H1 (cell line): ENCODE results near the gene NR2C2. TPM values are rescaled to one million over a fixed set of nuclear protein-coding genes. Genes with fewer than 3 reads are reported as not detected.

Experiments
- CHD7 ChIP-seq: fragments of 300-600 bp; sonication (generic); IDR thresholded peaks from 2 replicates; pipeline ENCODE4 v1.7.1; 2012; ENCODE audit warnings: low read length, moderate library complexity, mild to moderate bottlenecking, inconsistent platforms; ENCODE audit not compliant: insufficient replicate concordance
- HDAC2 ChIP-seq, 2 experiments: fragments of 300-600 bp in 1 of 2; sonication (generic) in 1 of 2; IDR thresholded peaks; 2 replicates each; pipeline ENCODE4 v1.6.1; 2011 to 2012; ENCODE audit warnings: low read depth in 2 of 2, low read length in 2 of 2, mild to moderate bottlenecking in 2 of 2, moderate library complexity in 2 of 2, borderline replicate concordance in 1 of 2, inconsistent platforms in 1 of 2
- NANOG ChIP-seq: IDR thresholded peaks from 2 replicates; pipeline ENCODE4 v1.6.1; 2011; ENCODE audit warnings: low read length, low read depth, mild to moderate bottlenecking, inconsistent platforms; ENCODE audit not compliant: insufficient read depth, poor library complexity, severe bottlenecking
- RBBP5 ChIP-seq: IDR thresholded peaks from 2 replicates; pipeline ENCODE4 v1.7.1; 2012; ENCODE audit warnings: low read depth, mild to moderate bottlenecking, inconsistent platforms, low read length, moderate library complexity, borderline replicate concordance
- SP4 ChIP-seq: IDR thresholded peaks from 2 replicates; pipeline ENCODE4 v1.6.1; 2012; ENCODE audit warnings: low read length, inconsistent platforms
- polyA plus RNA-seq, 7 experiments: library from polyadenylated mRNA; depleted of rRNA in 3 of 7; stranded (reverse) in 5 of 7; unstranded in 2 of 7; fragments of >200 nt in 5 of 7; fragments of 200-250 nt in 2 of 7; gene quantifications; 1 replicate in 5 of 7; 2 replicates in 1 of 7; 4 replicates in 1 of 7; pipeline versions ENCODE4 v1.2.1 to v1.2.3, GENCODE V29; 2011 to 2013; ENCODE audit warnings: missing spikeins in 2 of 7, mixed read lengths in 2 of 7
- total RNA-seq: library from RNA; stranded (reverse); fragmentation: NEBNext Ultra II Directional; extraction: Animal tissue kit (Norgen Biotek cat#: 25700); gene quantifications from 2 replicates; pipeline ENCODE4 v1.2.1, GENCODE V29; 2021

NR2C2 gene
- total and polyA plus RNA-seq, 2 of the 8 experiments (the other 6 are each of a cell fraction or from before 2014, with no cell fraction given) = 16.6 to 44.4 TPM

- TF ChIP-seq CHD7 (peak; percentile 50), RBBP5 (no peak), HDAC2 (IDR thresholded peaks at IDR 0.05; ENCODE audit: borderline replicate concordance in 1 of 2, low read depth in 2 of 2, low read length in 2 of 2) (no peak), NANOG (peak; percentile 34), SP4 (no peak)
Measured at GRCh38 chr3:14989943-14990779, 42.8 kb downstream of the NR2C2 start (continued).
